ENCODE measurements around the gene LZIC. TPM values are rescaled to one million over a fixed set of nuclear protein-coding genes. Genes with fewer than 3 reads are reported as not detected.

The LZIC gene
- total and polyA plus RNA-seq, 7 donors: 23.7 to 50.4 (median 28.8) TPM

DNA sequence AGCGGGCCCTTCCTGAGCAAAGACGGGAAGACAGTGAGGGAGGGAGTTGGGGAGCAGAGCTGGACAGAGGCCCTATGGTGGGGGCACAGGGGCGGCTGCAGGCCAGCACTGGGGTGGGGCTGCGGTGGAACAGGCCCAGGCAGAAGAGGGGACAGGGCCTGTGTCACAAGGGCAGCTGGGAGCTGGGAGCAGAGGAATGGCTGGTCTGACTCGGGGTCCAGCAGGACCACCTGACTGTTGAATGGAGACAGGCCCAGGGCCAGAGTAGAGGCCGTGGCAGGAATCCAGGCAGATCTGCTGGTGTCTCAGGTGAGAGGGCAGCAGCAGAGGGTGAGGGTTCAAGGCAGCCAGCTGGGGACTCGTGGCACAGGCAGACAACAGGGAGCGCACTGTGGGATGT, 58.4 kb downstream of the LZIC start:
- peaks cover 0 to 8% (median 3%) of the 10 kb centered on the region in 4 donors for H3K4me1 ChIP-seq
- intact Hi-C loops (cut with DNase I): no loop called here
- no peak overlapping the region for H3K4me3 ChIP-seq
- TF ChIP-seq POLR2AphosphoS5 (IDR thresholded peaks at IDR 0.05) (no peak), EP300 (IDR thresholded peaks at IDR 0.05) (no peak), POLR2A (IDR thresholded peaks at IDR 0.05) (no peak)
- TF ChIP-seq, protein P1, sequence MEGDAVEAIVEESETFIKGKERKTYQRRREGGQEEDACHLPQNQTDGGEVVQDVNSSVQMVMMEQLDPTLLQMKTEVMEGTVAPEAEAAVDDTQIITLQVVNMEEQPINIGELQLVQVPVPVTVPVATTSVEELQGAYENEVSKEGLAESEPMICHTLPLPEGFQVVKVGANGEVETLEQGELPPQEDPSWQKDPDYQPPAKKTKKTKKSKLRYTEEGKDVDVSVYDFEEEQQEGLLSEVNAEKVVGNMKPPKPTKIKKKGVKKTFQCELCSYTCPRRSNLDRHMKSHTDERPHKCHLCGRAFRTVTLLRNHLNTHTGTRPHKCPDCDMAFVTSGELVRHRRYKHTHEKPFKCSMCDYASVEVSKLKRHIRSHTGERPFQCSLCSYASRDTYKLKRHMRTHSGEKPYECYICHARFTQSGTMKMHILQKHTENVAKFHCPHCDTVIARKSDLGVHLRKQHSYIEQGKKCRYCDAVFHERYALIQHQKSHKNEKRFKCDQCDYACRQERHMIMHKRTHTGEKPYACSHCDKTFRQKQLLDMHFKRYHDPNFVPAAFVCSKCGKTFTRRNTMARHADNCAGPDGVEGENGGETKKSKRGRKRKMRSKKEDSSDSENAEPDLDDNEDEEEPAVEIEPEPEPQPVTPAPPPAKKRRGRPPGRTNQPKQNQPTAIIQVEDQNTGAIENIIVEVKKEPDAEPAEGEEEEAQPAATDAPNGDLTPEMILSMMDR (IDR thresholded peaks at IDR 0.05): no peak
- H3K27ac ChIP-seq: no peak overlapping the region
- H3K36me3 ChIP-seq: peaks cover 0 to 14% (median 4%) of the 10 kb centered on the region in 4 donors
- WGBS, 2 donors: 92 to 94% methylated on average over 8 of the region's 8 CpGs
- DNase-seq: no peak
- H3K27me3 ChIP-seq: no peaks in the 10 kb centered on the region
- H3K9me3 ChIP-seq: no peaks in the 10 kb centered on the region

DNA sequence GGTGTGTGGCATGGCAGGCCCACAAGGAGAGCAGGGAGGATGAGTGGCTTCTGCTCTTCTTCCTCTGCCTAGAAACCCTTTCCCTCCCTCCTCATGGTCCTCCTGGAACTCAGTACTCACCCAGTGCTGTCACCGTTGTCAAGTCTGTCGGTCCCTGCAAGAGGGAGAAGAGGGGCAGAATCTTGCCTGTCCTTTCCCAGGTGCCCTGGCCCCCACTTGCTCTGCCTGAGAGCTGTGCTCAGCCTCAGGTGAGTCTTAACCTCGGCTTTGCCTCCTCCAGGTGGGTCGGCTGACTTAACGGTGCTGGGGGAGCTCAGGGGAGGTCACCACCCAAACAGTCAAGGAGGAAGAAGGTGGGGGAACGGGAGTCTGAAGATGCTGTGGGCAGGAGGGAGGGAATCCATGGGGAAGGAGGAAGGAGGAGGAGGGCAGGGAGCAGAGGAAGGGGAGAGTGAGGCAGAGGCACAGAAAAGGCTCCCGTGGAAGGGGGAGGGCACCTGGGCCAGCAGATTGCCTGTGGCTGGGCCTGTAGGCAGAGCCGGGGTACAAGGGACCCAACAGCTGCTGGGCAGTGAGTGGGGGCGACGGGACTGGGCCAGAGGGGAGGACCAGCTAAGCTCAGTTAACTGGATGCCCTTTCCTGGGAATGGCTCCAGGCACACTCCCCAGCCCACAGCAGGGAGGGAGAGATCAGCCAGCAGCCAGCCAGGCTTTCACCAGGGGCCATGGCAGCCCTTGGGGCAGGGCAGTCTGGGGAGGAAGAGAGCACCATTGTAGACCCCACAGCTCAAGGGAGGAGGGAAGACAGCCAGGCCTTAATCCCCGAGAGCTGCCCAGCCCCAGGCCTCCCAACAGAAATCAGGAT, 59.4 kb downstream of the LZIC start:
- DNase-seq: no peak
- Histone ChIP-seq H3K4me1 (no peaks in the 10 kb centered on the region), H3K9me3 (no peaks in the 10 kb centered on the region), H3K27ac (no peak overlapping the region), H3K36me3 (peaks cover 0 to 14% (median 4%) of the 10 kb centered on the region in 4 donors), H3K27me3 (no peaks in the 10 kb centered on the region), H3K4me3 (no peak overlapping the region)
- TF ChIP-seq POLR2AphosphoS5 (IDR thresholded peaks at IDR 0.05) (no peak), EP300 (IDR thresholded peaks at IDR 0.05) (no peak), POLR2A (IDR thresholded peaks at IDR 0.05) (no peak)
- TF ChIP-seq, protein P1 (IDR thresholded peaks at IDR 0.05): no peak
- intact Hi-C loops (cut with DNase I): no loop called here
- WGBS, 2 donors: 90 to 91% methylated on average over 11 of the region's 11 CpGs

DNA sequence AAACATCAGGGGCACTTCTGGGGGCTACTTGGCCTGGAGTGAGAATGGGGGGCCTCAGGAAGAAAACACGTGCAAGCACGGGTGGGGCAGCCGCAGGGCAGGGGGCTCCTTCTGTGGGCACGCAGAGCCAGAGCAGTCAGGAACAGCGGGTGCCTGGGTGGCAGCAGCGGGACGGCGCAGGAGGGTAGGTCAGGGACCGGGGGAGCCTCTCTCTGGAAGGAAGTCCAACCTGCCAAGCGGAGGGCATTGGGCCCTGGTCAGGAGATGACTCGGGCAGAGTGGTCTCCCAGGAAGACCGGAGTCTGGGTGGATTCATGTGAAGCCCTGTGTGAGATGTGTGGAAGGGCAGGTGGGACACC, 60.3 kb downstream of the LZIC start:
- no peaks in the 10 kb centered on the region for H3K9me3 ChIP-seq
- intact Hi-C loops (cut with DNase I): no loop called here
- peaks cover 0 to 14% (median 4%) of the 10 kb centered on the region in 4 donors for H3K36me3 ChIP-seq
- no peak for DNase-seq
- no peak overlapping the region for H3K27ac ChIP-seq
- no peaks in the 10 kb centered on the region for H3K27me3 ChIP-seq
- TF ChIP-seq POLR2AphosphoS5 (IDR thresholded peaks at IDR 0.05) (no peak), POLR2A (IDR thresholded peaks at IDR 0.05) (no peak), EP300 (IDR thresholded peaks at IDR 0.05) (no peak)
- TF ChIP-seq, protein P1 (IDR thresholded peaks at IDR 0.05): no peak
- no peaks in the 10 kb centered on the region for H3K4me1 ChIP-seq
- 95 to 97% methylated on average over 12 of the region's 12 CpGs for WGBS, 2 donors
- no peak overlapping the region for H3K4me3 ChIP-seq

GRCh38 chr1:9882296-9882944, 60.8 kb downstream of the LZIC start:
- TF ChIP-seq POLR2A (IDR thresholded peaks at IDR 0.05) (no peak), EP300 (IDR thresholded peaks at IDR 0.05) (no peak), POLR2AphosphoS5 (IDR thresholded peaks at IDR 0.05) (no peak)
- TF ChIP-seq, protein P1 (IDR thresholded peaks at IDR 0.05): no peak
- Histone ChIP-seq H3K4me3 (no peak overlapping the region), H3K9me3 (no peaks in the 10 kb centered on the region), H3K27ac (no peak overlapping the region), H3K36me3 (peaks cover 0 to 14% (median 4%) of the 10 kb centered on the region in 4 donors), H3K27me3 (no peaks in the 10 kb centered on the region), H3K4me1 (no peaks in the 10 kb centered on the region)
- no peak for DNase-seq
- intact Hi-C loops (cut with DNase I): no loop called here
- 76 to 88% methylated on average over 12 of the region's 12 CpGs for WGBS, 2 donors

Measured in sigmoid colon (tissue), 7 donors.